Stimulated activated CD8-positive, alpha-beta memory T cell treated with anti-CD3 and anti-CD28 coated beads, Interleukin-4, amount 100 ng/mL, for 4 hours (primary cell): ENCODE measurements around the gene NTM.

ENCODE experiments used
- DNase-seq, 2 donors: peaks; one replicate each; pipeline ENCODE4 v3.0.0-alpha.2; 2020; ENCODE audit warnings: low read depth in 2 of 2, low spot score in 1 of 2

Gene NTM

DNA sequence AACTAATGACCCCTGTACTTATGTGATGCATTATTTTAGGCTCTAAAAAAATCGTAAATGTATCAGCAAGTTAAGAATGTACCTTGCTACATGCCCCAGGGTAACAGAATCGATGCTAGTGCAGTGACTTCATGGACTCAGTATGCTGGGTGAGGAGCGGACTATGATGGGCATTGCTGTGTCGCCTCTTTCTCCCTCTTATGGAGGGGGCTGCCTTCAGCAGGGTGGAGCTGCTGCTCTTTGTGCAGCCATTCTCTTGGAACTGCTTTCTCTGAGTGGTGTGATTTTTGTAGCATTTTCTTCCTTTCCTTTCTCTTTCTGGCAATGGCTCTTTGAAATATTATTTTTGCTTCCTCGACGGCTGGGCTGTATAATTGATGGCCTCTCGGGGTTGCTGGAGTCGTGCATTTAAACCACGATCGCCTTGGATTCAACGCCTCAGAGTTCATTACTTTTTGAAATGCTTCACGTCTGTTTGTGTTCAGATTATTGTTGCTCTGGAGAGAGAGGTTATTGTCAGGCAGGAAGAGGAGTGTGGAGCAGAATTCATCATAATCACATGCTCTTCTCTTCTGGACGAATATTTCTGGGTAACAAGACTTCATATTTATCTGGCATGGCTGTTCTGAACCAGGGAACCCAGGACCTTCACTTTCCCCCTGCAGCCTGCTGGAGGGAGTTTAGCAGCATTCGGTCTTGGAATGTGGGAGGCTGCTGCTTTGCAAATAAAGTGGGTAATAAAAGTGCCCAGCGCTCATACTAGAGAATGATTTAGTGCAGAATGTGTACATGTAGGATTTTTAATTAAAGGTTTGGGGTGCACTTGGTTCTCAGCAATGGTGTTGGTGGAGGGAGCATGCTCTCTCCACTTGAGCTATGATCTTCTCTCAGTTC lies 804.2 kb downstream of the NTM start:
- no peak for DNase-seq

DNA sequence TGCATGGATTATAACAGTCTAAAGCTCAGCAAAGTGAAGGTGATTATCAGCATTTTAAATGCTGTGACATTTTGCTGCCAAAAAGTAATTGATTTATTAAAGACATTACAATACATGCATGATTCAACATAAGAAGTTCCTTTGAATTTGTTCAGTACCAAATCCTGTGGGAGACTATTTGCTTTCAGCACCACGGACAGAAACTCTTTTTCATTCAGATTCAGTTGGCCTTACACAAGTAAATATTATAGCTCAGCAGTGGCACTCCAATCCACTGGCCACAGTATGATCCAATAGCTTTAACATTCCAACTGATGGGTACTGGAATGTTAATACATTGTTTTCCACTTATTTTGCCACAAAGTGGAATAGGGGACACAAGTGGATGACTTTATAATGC lies 806.7 kb downstream of the NTM start:
- no peak for DNase-seq

GRCh38 chr11:132184079-132184478 lies 813.7 kb downstream of the NTM start:
- no peak for DNase-seq

DNA sequence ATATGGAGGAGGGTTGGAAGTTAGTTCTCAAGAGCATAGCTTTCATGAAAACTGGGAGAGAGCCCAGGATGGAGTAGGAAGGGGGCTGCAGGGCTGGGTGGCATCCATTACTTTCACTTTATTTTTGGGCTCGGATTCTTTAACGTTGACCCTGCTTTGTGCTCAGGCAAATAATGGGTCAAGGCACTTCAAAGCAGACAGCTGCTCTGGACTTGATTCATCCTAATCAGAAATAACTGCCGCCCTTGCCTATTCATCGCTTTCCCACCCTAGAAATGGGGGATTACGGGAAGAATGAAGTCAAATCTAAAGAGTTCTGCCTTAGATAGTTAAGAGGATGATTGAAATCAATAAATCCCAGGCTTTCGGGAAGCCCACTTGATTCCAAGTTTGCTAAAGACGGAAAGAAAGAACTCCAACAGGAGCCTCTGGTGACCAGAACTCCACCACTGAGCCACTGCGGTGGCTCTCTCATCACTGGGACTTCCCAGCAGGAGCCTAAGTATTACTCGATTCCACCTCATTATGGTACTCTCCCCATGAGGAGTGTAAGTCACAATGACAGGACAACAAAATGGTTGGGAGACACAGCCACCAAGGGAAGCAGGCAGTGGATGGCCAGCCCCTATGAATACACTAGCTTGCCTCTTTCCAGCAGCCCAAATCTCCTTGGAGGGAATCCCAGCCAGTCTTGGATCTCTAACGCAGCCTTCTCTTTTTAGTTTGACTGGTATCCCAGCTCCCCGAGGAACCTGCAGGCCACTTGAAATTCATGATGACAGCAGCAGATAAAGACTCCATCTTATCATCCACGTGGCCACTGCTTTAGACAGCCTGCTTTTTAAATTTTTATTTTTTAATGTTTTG lies 815.5 kb downstream of the NTM start:
- no peak for DNase-seq

- DNase-seq = no peak
These were observed 816.3 kb downstream of the NTM start for GRCh38 chr11:132186699-132187098.

DNA sequence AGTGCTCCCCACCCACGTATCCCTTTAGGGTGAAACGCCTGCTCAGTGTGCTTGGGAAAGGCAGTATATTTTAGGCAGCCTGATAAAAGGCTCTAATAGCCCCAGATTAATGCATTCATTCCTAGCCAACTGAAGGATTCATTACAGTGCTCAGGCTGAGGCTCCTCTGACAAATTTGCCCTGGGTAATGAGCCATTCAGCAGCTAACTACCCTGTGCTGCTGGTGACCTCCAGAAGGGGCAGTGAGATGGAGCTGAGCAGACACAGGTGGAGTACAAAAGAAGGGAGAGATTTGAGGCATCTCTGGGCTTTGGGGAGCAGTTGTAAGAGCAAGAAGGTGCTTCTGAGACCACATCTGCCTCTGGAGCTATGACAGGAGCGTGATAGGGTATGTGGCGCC lies 817.0 kb downstream of the NTM start:
- no peak for DNase-seq

DNA sequence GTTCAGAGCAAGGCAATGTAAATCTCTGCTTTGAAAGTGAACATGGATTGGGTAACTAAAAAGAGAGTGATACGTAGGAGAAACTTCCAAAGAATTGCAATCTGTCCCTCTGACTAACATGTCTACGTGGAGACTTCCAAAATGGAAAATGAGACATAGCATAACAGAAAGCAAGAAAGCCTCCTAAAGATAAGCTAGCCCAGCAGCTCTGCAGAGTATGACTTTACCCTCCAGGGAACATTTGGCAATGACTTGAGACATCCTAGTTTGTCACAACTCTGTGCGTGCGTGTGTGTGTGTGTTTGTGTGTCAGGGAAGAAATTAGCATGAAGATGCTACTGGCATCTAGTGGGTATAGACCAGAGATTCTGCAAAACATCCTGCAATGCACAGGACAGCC lies 817.4 kb downstream of the NTM start:
- DNase-seq = no peak

DNA sequence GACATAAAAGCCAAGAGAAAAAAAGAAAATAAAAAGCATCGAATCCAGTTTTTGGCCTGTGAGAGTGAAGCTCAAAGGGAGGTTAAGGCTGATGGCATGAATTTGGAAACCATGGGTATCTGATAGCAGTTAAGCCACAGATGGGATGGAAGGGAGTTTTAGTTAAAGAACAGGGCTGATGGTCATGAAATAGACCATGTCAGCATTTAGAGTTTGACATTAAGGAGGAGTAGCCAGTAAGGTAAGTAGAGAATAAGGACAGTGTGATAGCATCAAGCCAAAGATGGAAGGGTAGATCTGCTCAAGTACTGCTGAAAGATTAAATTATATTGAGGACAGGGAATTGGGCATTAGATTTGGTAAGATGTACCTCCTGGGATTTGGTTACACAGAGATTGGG lies 826.5 kb downstream of the NTM start:
- DNase-seq = no peak

DNA sequence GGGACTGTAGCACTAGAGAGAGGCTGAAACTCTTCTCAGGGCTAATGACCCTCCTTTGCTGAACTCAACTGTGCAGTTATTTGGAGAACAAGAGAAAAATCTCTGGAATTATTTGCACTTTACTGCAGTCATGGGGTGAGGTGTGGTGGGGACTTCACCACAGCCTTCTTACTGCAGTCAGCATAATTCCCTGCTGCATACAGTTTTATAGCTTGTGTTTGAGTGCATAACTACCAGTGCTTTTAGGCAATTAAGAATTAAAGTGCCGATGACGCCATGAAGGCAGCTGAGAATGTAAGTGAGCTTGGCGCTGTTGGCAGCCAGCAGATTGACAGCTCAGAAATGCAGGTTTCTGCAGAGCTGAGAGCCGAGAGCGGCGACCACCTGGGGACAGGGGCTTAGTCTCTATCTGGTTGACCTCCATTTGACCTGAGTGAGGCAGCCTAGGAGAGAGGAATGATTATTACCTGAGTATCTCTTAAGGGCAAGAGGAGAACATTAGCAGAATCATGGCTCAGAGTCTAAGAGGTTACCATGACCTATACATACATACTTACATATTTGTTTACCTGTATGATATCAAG lies 830.0 kb downstream of the NTM start:
- no peak for DNase-seq

GRCh38 chr11:132202621-132203020 lies 832.2 kb downstream of the NTM start:
- DNase-seq = no peak

- DNase-seq = no peak
These were observed 834.6 kb downstream of the NTM start for GRCh38 chr11:132205006-132205405.

DNA sequence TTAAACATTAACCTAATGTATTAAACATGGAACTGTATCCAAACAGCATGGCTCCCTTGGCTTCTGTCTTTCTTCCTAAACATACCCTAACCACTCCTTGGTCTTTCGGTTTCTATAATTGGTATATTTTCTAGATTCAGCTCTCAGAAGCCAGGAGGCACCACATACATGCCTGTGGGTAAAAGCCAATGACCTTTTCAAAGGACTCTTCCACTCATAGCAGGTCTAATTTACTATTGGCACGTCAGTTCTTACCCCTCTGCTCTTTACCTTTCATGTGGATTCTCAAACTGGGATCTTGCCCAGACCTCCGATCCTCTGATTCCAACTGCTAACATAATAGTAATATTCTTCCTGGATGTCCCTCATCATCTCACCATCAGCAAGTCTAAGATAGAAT lies 835.1 kb downstream of the NTM start:
- no peak for DNase-seq

DNA sequence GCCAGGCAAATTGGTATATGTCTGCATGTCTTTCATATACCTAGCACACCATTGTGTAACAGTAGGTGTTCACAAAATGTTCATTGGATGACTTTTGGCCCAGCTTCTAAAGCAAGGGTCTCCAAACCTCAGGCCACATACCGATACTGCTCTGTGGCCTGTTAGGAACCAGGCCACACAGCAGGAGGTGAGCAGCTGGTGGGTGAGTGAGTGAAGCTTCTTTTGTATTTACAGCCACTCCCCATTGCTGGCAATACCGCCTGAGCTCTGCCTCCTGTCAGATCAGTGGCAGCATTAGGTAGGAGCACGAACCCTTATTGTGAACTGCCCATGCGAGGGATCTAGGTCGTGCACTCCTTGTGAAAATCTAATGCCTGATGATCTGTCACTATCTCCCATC lies 836.6 kb downstream of the NTM start:
- DNase-seq = no peak

GRCh38 chr11:132208477-132209055 lies 838.2 kb downstream of the NTM start:
- DNase-seq = no peak

- no peak for DNase-seq
These were observed 841.1 kb downstream of the NTM start for GRCh38 chr11:132211479-132211878.

DNA sequence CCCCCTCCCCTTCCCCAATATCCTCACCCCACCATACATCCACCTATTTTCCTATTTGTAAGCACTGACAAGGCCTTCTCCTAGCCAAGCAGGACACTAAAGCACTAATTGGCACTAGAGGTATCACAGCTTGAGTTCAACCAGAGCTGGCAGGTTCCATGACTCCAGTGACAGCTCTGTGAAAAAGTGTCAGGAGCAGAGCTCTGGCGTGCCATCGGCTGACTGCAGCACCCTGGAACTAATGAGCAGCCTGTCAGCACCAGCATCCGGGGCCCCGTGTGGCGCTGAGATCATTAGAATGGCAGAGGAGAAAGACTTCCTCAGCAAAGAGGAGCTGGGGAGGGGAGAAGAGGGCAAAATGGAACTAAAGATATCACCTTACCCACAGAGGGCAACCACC lies 847.4 kb downstream of the NTM start:
- no peak for DNase-seq

DNA sequence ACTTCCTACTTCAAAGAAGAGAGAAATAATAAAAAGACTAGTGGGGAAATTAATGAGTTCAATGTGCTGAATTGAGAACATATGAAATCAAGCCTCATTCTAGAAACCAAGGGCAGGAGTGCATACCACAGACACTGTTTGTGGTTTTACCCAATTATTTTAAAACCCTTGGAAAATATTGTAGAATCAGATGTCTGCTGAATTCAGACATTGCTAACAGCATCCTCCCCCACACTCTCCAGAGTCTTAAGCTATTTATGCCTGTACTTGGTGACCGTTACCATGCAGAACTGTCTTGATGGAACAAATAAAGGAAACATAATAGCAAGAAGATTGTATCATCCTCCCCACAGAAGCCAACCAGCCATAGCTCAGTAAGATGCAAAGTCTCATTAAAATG lies 850.1 kb downstream of the NTM start:
- no peak for DNase-seq

DNA sequence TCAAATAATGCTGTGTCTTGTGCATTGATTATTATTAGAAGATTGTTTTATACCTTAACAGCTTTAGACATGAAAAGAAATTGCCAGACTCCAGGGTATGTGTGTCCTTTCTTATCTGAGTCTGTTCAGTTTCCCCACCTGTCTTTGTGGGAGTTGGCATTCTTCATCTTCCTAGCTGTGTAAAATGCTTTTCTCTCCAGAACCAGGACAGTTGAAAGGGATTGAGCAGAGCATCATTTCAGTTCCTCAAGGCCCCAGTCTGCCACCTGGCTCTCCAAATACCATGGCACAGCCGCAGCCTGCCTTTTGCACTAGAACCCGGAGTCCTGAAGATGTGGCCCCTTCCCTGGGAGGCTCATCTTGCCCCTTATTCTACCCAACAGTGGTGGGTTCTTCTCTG lies 851.9 kb downstream of the NTM start:
- no peak for DNase-seq

DNA sequence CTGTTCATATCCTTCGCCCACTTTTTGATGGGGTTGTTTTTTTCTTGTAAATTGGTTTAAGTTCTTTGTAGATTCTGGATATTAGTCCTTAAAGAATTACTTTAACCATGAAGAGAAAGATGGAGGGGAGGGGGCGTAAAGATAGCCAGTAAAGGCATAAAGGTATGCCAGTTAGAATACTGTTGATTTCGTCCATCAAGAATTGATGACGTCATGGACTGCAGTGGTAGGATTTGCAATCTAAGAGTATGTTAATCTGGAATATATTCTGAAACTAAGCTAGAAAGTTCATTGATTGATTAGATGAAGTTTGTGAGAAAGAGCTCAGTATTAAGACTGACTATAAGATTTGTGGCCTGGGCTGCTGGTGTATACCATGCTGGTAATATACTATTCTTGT lies 856.1 kb downstream of the NTM start:
- no peak for DNase-seq

DNA sequence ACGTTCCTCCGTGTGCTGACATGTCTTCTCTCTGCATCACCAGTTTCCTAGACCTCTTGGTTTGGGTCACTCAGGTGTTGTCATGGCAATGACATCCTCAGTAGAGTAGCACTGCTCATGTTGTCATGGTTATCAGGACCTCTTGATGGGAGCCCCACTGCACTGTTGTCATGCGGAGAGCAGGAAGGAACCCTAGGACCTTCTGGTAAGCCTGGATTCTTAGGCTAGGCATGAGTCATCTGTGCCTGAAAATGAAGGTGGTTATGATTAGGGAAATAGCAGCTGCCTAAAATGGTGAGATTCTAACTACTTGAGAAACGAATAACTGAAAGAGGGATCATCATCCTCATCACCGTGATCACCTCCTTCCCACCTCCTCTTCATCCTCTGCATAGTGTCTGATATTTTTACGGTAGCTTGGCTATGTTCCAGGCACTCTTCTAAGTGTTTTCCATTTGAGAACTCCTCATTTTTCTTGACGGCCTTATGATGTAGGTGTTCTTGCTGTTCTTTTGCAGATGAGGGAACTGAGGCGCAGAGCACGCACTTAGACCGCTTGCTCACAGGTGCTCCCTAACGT lies 858.4 kb downstream of the NTM start:
- no peak for DNase-seq

DNA sequence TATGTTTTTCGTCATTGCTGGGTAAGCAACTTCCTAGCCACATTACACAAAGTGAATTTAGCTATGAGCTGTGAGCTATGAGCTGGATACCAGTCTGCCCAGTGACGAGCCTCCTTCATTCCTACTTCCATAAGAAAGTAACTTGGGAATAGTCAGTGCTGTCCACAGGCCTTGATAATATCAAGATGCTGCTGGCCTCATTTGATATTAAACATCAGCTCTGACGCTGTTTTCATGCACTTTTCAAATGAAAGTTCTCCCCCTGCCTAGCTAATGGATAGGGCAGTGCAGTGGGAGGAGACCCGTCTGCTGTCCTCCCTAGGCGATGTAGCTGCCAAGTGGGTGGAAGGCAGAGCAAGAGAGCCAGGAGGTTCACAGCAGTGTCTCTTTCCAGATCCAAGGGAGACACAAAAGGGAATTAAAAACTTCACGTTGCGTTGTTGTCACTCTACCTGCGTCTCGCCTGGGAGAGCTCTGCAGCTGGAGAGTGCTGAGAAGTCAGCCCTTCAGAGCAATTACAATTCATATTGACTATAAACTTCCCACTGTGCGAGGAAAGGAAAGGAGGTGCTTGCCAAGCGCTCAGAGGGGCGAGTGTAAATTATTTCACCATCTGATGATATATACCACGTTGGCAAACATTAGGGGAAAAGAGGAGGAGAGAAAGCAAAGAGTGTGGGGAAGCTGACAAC lies 861.4 kb downstream of the NTM start:
- no peak for DNase-seq
